NK-92 (cell line): ENCODE results near the gene SHISA7.
A peak's percentile ranks its signal among the peaks of the same experiment; 100 is the strongest.

Experiments used
- DNase-seq: peaks from one replicate; lab custom pipeline; 2025; ENCODE audit not compliant: unreplicated experiment; lab: John Stamatoyannopoulos, UW

The SHISA7 gene

DNA sequence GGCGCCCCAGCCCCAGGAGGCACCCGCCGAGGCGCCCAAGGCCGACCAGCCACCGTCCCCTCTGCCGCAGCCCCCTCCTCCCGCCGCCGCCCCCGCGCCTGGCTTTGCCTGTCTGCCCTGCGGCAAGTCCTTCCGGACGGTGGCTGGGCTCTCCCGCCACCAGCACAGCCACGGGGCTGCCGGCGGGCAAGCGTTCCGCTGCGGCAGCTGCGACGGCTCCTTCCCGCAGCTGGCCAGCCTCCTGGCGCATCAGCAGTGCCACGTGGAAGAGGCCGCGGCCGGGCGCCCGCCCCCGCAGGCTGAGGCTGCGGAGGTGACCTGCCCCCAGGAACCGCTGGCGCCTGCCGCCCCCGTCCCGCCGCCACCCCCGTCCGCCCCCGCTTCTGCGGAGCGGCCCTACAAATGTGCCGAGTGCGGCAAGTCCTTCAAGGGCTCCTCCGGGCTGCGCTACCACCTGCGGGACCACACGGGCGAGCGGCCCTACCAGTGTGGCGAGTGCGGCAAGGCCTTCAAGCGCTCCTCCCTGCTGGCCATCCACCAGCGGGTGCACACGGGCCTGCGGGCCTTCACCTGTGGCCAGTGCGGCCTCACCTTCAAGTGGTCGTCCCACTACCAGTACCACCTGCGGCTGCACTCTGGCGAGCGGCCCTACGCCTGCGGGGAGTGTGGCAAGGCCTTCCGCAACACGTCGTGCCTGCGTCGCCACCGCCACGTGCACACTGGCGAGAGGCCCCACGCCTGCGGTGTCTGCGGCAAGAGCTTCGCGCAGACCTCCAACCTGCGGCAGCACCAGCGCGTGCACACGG is 39.3 kb upstream of the SHISA7 start:
- DNase-seq: no peak

DNA sequence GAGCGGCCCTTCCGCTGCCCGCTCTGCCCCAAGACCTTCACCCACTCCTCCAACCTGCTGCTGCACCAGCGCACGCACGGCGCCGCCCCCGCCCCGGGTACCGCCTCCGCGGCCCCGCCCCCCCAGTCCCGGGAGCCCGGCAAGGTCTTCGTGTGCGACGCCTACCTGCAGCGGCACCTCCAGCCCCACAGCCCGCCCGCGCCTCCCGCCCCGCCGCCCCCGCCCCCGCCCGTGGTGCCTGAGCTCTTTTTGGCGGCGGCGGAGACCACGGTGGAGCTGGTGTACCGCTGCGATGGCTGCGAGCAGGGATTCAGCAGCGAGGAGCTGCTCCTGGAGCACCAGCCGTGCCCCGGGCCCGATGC is 38.7 kb upstream of the SHISA7 start:
- no peak for DNase-seq

DNA sequence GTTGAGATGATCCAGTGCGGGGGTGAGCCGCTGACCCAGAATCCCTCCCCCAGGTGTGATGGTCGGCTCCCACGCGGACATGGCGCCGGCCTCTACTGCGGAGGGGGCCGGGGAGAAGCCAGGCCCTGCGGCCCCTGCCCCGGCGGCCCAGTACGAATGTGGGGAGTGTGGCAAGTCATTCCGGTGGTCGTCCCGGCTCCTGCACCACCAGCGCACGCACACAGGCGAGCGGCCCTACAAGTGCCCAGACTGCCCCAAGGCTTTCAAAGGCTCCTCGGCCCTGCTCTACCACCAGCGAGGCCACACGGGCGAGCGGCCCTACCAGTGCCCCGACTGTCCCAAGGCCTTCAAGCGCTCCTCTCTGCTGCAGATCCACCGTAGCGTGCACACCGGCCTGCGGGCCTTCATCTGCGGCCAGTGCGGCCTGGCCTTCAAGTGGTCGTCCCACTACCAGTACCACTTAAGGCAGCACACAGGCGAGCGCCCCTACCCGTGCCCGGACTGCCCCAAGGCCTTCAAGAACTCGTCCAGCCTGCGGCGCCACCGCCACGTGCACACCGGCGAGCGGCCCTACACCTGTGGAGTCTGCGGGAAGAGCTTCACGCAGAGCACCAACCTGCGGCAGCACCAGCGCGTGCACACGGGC is 38.2 kb upstream of the SHISA7 start:
- no peak for DNase-seq

DNA sequence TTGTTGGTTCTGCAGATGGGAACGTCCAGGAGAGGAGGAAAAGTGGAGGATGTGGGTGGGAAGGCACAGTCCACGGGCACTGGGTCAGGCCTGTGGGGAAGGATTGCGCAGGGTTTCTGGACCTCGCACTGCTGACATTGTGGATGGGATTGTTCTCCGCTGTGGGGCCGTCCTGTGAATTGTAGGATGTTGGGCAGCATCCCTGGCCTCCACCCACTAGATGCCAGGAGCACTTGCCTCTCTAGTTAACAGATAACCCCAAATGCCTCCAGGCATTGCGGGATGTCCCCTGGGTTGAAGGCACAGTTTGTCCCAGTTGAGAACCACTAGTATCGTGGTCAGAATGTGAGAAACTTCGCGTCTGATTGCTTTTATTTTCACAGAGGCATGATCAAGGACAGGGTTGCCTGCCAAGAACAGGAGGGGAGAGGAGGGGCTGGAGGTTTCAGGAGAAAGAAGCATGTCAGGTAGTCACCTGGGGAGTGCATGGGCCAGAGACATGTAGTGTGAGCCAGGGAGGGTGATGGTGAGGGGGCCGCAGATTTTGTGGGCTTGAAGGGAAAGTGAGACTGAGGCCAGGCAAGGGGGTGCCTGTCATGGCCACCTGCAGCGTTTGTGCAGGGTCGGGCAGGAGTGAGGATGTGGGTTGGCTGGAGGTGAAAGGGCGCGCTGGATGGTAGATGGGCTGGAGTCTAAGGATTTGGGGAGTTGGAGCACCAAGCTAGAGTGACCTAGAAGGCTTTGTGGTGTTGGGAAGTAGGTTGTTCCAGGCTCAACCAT is 36.5 kb upstream of the SHISA7 start:
- no peak for DNase-seq

DNA sequence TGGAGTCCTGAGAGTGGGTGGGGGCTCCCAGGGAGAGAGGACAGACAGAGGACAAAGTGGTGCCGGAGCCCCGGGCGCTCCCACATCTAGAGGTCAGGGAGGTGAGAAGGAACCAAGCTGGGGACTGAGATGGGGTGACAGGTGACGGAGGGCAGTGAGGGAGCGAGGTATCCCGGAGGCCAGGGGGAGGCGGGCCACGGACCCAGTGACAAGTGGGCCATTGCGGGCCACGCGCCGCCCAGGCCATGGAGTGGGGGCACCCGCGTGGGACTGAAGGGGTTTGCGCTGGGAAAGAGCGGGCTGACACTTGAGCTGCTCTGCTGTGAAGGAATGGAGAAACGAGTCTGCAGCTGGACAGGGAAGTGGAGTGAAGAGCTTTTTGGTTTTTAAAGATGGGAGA is 35.9 kb upstream of the SHISA7 start:
- DNase-seq: no peak

DNA sequence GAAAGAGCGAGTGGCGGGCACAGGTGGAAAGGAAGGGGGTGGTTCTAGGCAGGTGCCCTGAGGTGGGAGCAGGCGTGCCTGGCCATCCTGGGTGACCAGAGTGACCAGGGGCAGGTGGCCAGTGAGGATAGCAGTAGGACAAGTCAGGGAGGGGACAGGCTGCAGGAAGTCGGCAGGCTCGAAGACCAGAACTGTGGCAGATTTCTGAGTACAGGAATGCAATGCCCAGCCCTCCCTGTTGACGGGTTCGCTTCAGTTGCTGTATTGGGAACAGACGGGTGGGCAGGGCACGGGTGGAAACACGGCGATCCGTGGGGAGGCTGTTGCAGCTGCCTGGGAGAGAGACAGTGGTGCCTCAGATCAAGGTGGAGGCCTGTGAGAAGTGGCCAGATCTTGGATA is 35.3 kb upstream of the SHISA7 start:
- DNase-seq: no peak

DNA sequence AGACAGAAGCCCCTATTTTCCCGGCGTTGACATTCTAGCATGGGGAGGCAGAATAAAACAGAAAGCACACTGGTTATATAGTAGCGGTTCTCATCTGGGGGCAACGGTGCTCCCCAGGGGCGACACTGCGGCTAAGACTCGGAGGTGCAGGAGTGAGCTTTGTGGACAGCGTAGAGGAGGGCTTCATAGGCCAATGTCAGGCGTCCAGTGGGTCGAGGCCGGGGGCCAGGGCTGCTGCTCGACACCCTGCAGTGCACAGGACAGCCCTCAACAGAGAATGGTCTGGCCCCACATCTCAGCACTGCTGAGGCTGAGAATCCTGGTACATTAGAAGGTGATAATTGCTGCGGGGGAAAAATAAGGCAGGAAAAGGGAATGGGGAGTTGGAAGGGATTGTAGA is 34.8 kb upstream of the SHISA7 start:
- DNase-seq: no peak

DNA sequence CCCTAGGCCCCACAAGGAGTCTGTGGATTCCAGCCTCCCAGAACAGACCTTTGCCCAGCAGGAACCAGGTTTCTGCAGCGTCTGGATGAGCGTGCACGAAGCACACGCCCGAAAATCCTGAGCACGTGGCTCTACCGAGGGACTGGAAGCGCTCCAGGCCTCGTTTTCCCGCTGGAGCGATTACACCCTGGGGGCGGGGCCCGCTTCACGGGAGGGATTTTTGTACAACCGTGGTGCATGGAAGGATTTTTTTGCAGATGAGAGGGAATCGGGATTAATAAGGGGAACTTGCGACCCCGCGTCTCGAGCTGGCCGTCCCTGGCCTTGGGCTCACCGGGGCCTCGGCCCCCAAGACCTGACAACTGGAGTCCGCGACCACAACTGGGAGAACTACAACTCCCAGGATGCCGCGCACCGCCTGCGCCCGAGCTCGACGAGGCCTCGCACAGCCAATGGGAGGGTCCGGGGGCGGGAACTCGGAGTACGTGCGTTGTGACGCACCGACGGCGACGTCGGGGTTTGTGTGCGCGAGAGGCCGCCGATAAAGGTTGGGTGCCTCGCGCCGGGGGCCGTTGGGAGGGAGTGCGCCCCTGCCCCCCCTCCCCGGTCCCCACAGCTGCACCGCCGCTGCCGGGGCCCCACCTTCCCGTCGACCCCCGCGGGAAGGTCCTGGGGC is 33.1 kb upstream of the SHISA7 start, which contains the start of gene ZNF628:
Gene ZNF628, plus strand, starts transcription at position 518 of the 676 bp plus-strand sequence. CDS start 3,294 bp downstream, outside the sequence.
- DNase-seq: peak; percentile 71

DNA sequence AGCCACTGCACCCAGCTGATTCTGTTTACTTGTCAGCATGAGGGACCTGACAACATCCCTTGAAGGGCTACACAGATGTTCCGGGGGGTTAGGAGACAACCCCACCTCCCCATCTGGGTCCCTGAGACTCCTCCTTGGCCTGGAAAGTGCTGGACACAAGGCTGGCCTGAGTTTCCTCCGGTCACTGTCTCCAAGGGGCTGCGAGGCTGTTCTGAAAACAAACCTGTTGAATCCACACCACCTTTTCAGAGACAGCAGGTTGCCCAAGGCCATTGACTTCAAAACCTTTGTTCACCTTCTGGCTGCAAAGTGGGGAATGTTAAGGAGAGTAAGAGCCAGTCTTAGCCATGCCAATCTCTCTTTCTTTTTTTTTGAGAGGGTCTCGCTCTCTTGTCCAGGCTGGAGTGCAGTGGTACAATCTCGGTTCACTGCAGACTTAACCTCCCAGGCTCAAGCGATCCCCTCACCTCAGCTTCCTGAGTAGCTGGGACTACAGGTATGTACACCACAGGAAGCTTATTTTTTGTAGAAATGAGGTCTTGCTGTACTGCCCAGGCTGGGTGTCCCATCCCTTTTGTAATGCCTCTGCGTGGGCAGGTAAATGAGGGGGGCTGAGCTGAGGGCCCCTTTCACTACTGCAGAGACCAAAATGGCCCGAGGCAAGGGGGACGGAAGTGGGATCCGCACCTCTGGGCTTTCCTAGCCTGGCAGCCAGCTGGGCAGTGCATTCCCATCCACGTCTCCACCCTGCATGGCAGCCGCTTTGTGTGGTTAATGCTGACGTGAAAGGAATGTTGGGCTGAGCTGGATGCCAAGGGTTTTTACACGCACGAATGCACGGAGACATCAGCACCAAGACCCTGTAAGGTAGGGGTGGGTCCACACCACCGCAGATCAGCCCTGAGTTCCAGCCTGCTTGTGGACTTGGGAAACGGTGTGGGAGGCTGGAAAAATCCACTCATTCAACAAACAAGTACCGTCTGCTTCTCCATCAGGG is 31.5 kb upstream of the SHISA7 start:
- no peak for DNase-seq

DNA sequence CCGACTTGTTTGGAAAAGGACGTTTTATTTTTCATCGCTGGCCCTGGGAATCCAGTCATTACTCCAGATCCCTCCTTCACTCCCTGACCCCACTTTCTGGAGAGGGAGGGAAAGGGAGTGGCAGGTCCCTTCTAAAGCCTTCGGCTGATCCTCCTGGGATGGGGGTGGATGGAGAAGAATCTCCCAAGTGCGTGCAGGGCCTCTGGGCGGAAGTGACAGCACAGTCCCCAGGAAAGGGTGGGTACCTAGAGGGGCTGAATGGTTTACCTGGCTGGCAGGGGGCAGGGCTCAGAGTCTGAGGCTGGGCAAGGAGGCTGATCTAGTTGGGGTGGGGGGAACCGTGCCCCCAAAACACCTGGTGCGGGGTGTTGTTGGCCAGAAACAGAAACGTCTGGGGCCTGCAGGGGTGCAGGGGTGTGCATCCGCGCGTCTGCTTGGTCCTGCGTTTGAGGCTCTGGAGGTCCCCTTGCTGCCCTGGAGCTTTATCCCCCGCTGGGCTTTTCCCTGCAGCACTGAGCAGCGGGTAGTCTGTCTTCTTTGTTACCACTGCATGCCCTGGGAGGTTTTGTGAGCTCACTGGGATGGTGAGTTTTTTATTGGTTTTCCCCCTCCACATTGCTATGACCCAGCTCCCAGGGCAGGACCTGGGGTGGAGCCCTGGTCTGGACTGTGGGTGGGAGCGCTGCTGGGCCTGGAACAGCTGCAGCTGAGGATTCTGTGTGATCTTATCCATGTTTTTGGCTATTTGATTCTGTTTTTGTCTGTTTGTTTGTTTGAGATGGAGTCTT is 30.3 kb upstream of the SHISA7 start:
- DNase-seq: no peak

DNA sequence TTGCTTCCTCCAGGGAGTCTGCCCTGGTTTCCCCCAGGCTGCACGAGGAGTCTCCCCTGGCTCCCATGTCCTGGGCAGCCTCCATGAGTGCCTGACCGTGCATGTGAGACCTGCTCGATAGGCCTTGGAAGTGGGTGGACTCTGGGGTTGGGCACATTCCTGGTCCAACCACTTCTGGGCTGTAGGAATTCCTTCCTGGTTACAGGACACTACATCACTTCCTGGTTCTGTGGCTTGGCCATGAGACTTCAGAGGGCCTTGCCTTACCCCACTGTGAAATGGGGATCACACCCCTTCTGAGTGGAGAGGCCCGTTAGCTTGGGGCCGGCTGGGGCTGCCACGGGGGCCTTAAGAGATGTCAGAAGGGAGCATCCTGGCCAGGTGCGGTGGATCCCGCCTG is 29.4 kb upstream of the SHISA7 start:
- DNase-seq: no peak

DNA sequence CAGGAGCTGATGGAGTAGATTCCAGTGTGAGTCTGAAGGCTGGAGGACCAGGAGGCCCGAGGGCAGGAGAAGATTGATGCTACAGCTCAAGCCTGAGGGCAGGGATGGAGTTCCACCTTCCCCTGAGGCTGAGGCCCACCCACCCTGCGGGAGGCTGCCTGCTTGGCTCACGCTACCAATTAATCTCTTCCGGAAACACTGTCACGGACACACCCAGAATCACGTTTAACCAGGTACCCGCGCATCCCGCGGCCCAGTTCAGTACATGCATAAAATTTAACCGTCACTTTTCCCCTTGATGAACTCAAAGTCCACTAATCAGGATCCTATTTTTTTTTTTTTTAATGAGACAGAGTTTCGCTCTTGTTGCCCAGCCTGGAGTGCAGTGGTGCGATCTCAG is 28.2 kb upstream of the SHISA7 start:
- DNase-seq: no peak

DNA sequence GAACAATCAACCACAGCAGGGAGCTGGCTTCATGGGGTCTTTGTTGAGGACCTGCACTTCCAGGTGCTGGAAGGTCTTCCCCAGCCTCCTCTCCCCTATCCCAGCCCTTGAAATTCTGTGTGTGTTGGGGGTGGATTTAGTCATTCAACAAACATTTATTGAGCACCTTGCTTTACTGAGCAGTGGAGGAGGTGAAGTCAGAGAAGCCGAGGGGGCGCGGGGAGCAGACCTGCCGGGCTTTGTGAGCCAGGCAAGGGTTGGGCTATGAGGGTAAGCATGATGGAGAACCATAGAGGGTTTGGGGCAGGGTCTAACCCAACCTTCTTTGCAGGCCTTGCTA is 24.9 kb upstream of the SHISA7 start:
- DNase-seq: no peak

DNA sequence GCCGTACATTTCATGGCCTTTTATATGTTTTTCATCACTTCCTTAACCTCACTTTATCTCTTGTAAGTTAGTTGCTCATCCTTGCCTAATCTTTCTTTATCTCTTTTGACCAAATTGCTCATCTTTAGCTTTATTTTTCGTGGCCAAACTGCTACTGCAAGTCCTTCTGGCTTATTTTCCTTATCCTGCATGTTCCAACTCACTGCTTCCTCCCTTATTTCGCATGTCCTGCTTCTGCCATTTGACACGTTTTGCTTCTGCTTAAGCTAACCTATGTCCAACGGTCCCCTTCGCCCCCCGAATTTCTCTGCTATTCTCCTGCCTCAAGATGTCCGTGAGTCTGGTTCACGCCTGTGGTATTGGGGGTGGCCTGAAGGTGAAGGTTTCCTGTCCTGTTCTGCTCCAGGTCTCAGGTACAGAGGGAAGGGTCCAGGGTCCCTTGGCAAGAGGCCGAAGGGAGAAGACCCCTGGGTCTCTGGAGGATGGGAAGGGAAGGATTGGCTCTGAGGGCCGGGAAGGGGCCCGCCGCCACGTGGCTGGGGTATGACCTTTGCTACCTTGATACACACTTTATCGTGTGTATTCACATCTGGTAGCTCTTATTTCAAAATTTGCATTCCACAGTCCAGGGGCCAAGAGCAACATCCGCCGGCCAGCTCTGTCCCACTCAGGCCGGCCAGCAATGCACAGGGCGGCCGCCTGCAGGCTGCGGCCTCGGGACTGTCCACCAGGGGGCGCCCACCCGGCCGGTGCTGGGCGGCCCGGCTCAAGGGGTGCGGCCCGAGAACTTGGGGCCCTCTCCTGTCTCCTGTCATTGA is 24.3 kb upstream of the SHISA7 start:
- no peak for DNase-seq

DNA sequence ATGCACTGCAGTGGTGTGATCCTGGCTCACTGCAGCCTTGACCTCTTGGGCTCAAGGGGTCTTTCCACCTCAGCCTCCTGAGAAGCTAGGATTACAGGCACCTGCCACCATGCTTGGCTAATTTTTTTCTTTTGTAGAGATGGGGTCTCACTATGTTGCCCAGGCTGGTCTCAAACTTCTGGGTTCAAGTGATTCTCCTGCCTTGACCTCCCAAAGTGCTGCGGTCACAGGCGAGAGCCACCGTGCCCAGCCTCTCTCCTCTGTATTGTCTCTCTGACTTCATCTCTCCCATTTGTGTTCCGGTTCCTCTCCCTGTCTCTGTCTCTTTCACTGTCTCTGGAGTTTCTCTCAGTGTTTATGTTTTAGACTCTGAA is 23.1 kb upstream of the SHISA7 start:
- no peak for DNase-seq

DNA sequence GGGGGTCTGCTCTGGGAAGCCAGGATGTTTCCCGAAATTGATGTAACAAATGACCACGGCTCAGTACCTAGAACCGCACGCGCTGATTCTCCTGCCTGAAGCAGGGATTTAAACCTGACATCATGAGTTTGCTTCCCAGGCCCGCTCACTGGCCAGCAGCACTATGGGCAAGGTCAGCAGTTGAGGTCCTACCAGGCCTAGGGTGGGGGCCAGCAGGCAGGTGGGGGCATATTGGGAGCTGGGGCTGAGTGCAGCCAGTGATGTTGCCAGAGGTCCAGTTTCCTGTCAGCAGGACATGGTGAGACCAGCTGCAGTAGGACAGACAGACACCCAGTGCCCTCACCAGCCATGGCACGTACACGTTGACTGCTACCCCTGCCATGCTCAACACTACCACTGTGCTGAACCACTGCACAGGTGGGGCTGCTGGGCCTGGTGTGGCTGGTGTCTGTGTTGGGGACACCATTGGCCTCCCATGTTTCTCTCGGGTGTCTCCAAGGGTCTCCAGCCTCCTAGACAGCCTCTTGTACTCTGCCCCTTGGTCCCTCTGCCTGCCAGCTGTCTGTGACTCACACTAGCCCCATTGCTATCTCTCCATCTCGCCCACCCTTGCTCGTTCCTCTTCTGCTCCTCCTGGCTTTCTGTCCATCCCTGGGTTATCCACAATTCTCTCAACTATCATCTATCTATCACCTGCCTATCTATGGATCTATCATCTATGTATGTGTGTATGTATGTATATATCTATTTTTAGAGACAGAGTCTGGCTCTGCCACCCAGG is 22.6 kb upstream of the SHISA7 start:
- DNase-seq: no peak

DNA sequence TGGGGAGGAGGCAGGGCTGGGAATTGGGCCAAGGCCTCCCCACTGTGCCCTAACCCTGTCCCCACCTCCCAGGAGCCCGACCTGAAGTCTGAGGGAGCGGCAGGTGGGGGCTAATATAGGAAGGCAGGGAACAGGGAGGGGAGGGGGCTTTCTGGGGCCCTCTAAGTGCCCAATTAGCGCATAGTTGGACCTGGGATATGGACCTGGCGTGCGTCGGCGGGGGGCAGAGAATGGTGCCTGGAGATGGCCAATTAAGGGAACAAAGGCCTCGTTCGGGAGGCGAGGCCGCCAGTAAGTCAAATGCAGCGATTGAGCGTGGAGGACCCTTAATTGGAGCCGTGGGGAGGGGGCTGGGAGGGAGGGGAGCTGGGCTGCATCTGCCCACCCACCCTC is 21.6 kb upstream of the SHISA7 start, which contains the start of gene C19orf85:
Gene C19orf85, minus strand, starts transcription at position 90 of the 393 bp plus-strand sequence. CDS start 197 bp downstream, outside the sequence.
- no peak for DNase-seq
